Left cardiac atrium (tissue), 4 donors: Measurements from ENCODE around the gene ARAP2. TPM values are rescaled to one million over a fixed set of nuclear protein-coding genes. Genes with fewer than 3 reads are reported as not detected.

Source experiments
- ATAC-seq, 2 donors: fragments of 200-7000 bp; cut with Tn5 transposase; one replicate each; pipeline ENCODE4 v1.9.1; 2020; ENCODE audit warnings: mild to moderate bottlenecking in 2 of 2, moderate library complexity in 2 of 2
- DNase-seq: peaks from one replicate; pipeline ENCODE4 v3.0.0-alpha.2; 2020
- intact Hi-C, 2 donors: fragments of 100-400 bp; cut with DNase I; formaldehyde crosslinking; loops; one replicate each; pipeline versions ENCODE4 v1.14.1 to v1.15.1; 2022 to 2023
- total RNA-seq, 2 donors: library from RNA; stranded (reverse); fragmentation: NEBNext Ultra II Directional; extraction: Animal tissue kit (Norgen Biotek cat#: 25700); gene quantifications; one replicate each; pipeline ENCODE4 v1.2.1, GENCODE V29; 2021
- donor health status: DM: no; HTN: yes; CAD: no.
- donor health status: DM: no; HTN: yes; CAD: no; lungs with severe emphysema.
- donor health status: DM: yes; HTN: yes; CAD: no.
- donor health status: Dilated cardiomyopathy.

Gene ARAP2
- total RNA-seq, 2 donors from 2014 or later: 4.8 to 8.6 TPM

- no peak for DNase-seq
- ATAC-seq: no peak
- intact Hi-C loops: no loop called here
Measured at GRCh38 chr4:36067116-36067515, 177.2 kb downstream of the ARAP2 start.

- ATAC-seq (no peak), DNase-seq (no peak)
- intact Hi-C loops: no loop called here
Measured at GRCh38 chr4:36065274-36065871, 178.9 kb downstream of the ARAP2 start.

GRCh38 chr4:36064117-36064516 is 180.2 kb downstream of the ARAP2 start:
- ATAC-seq (no peak), DNase-seq (no peak)
- intact Hi-C loops: no loop called here

GRCh38 chr4:36056136-36056535 is 188.2 kb downstream of the ARAP2 start:
- ATAC-seq (no peak), DNase-seq (no peak)
- intact Hi-C loops: no loop called here

GRCh38 chr4:36054694-36055422 is 189.5 kb downstream of the ARAP2 start:
- no peak for ATAC-seq
- intact Hi-C loops: no loop called here

GRCh38 chr4:36053930-36054329 is 190.4 kb downstream of the ARAP2 start:
- ATAC-seq (no peak), DNase-seq (no peak)
- intact Hi-C loops: no loop called here

More at GRCh38 chr4:36054694-36055422, 189.5 kb downstream of the ARAP2 start:
- no peak for DNase-seq

GRCh38 chr4:36051634-36052033 is 192.7 kb downstream of the ARAP2 start:
- intact Hi-C loops: no loop called here
- no peak for DNase-seq
- ATAC-seq: no peak

GRCh38 chr4:36046026-36046425 is 198.3 kb downstream of the ARAP2 start:
- intact Hi-C loops: no loop called here
- DNase-seq: no peak
- no peak for ATAC-seq

- ATAC-seq: no peak
Measured at GRCh38 chr4:36043901-36044300, 200.4 kb downstream of the ARAP2 start.

GRCh38 chr4:36043241-36043640 is 201.1 kb downstream of the ARAP2 start:
- intact Hi-C loops: no loop called here
- ATAC-seq: no peak
- DNase-seq: no peak

More at GRCh38 chr4:36043901-36044300, 200.4 kb downstream of the ARAP2 start:
- DNase-seq: no peak
- intact Hi-C loops: no loop called here

- ATAC-seq (no peak), DNase-seq (no peak)
- intact Hi-C loops: no loop called here
Measured at GRCh38 chr4:36042122-36042970, 202.0 kb downstream of the ARAP2 start.

- intact Hi-C loops: no loop called here
- DNase-seq (no peak), ATAC-seq (no peak)
Measured at GRCh38 chr4:36041340-36041739, 203.0 kb downstream of the ARAP2 start.

- ATAC-seq: no peak
- intact Hi-C loops: no loop called here
- no peak for DNase-seq
Measured at GRCh38 chr4:36039026-36039425, 205.3 kb downstream of the ARAP2 start.

- intact Hi-C loops: no loop called here
- ATAC-seq (no peak), DNase-seq (no peak)
Measured at GRCh38 chr4:36038491-36038890, 205.8 kb downstream of the ARAP2 start.

GRCh38 chr4:36037127-36037526 is 207.2 kb downstream of the ARAP2 start:
- ATAC-seq (no peak), DNase-seq (no peak)
- intact Hi-C loops: no loop called here

GRCh38 chr4:36029951-36030350 is 214.4 kb downstream of the ARAP2 start:
- no peak for ATAC-seq
- intact Hi-C loops: no loop called here
- DNase-seq: no peak

- no peak for ATAC-seq
- DNase-seq: no peak
- intact Hi-C loops: no loop called here
Measured at GRCh38 chr4:36027203-36027602, 217.1 kb downstream of the ARAP2 start.

GRCh38 chr4:36026348-36026880 is 217.9 kb downstream of the ARAP2 start:
- intact Hi-C loops: no loop called here
- ATAC-seq (no peak), DNase-seq (no peak)

- no peak for ATAC-seq
- intact Hi-C loops: no loop called here
- DNase-seq: no peak
Measured at GRCh38 chr4:36024901-36025660, 219.2 kb downstream of the ARAP2 start.
